H1 (cell line): ENCODE data around the gene SNTN. TPM values are rescaled to one million over a fixed set of nuclear protein-coding genes. Genes with fewer than 3 reads are reported as not detected.

ENCODE experiments used
- CTCF ChIA-PET: fragments of 300-600 bp; sonication (Branson Sonifier 250); formaldehyde crosslinking; loops from one replicate; lab custom pipeline; 2021; ENCODE audit not compliant: partially characterized antibody; lab: Charles Lee
- POLR2A ChIA-PET: fragments of 300-600 bp; sonication (Branson Sonifier 250); formaldehyde crosslinking; loops from one replicate; lab custom pipeline; 2021; ENCODE audit warnings: inconsistent platforms; ENCODE audit not compliant: partially characterized antibody; lab: Charles Lee
- DNase-seq, 2 experiments: peaks; one replicate each; pipeline versions ENCODE4 v3.0.0 to v3.0.0-alpha.2; 2010 to 2022; ENCODE audit warnings: low spot score in 2 of 2, low read depth in 1 of 2, mixed read lengths in 1 of 2
- FAIRE-seq: peaks from 2 replicates; lab custom pipeline; 2011; peaks lifted over from hg19 to GRCh38; lab: Jason Lieb, UNC
- H2AFZ ChIP-seq: 2 replicates; pipeline ENCODE4 v1.8.1; 2012; ENCODE audit warnings: low read length, inconsistent platforms
- H2AK5ac ChIP-seq: 2 replicates; pipeline ENCODE4 v1.6.1; 2013; ENCODE audit warnings: low read depth, low read length
- H2BK120ac ChIP-seq: replicated peaks from 2 replicates; pipeline ENCODE3; 2013; ENCODE audit warnings: low read depth, low read length, inconsistent platforms
- H2BK12ac ChIP-seq: 2 replicates; pipeline ENCODE4 v1.6.1; 2013; ENCODE audit warnings: low read depth, low read length
- H2BK15ac ChIP-seq: 2 replicates; pipeline ENCODE4 v1.6.1; 2013; ENCODE audit warnings: low read length
- H2BK20ac ChIP-seq: 2 replicates; pipeline ENCODE4 v1.6.1; 2013; ENCODE audit warnings: low read length
- H2BK5ac ChIP-seq: 2 replicates; pipeline ENCODE4 v1.6.1; 2013; ENCODE audit warnings: low read depth, low read length
- H3K14ac ChIP-seq: 2 replicates; pipeline ENCODE4 v1.6.1; 2013; ENCODE audit warnings: inconsistent platforms; ENCODE audit not compliant: insufficient read length
- H3K18ac ChIP-seq: 2 replicates; pipeline ENCODE4 v1.6.1; 2013; ENCODE audit warnings: low read length; ENCODE audit errors: extremely low read depth
- H3K23ac ChIP-seq: 2 replicates; pipeline ENCODE4 v1.6.1; 2013; ENCODE audit warnings: inconsistent platforms; ENCODE audit not compliant: insufficient read length
- H3K23me2 ChIP-seq: 2 replicates; pipeline ENCODE4 v1.6.1; 2013; ENCODE audit warnings: low read depth, low read length
- H3K27ac ChIP-seq: 2 replicates; pipeline ENCODE4 v1.6.1; 2011; ENCODE audit warnings: low read depth, low read length, inconsistent platforms
- H3K27me3 ChIP-seq, 4 experiments: replicated peaks in 1 of 4; 1 replicate in 1 of 4; 2 replicates in 3 of 4; pipeline versions ENCODE4 v1.6.1 to v1.8.1; 2011 to 2013; ENCODE audit warnings: low read length in 3 of 4, mild to moderate bottlenecking in 3 of 4, inconsistent platforms in 2 of 4, mixed read lengths in 2 of 4, moderate library complexity in 1 of 4; ENCODE audit not compliant: control insufficient read depth in 3 of 4, insufficient read depth in 3 of 4; ENCODE audit errors: extremely low read depth in 1 of 4
- H3K36me3 ChIP-seq, 4 experiments: 2 replicates each; pipeline versions ENCODE4 v1.6.1 to v1.8.1; 2011 to 2013; ENCODE audit warnings: mild to moderate bottlenecking in 4 of 4, low read length in 3 of 4, moderate library complexity in 2 of 4, control low read depth in 1 of 4, inconsistent platforms in 1 of 4; ENCODE audit not compliant: insufficient read depth in 4 of 4, control insufficient read depth in 2 of 4
- H3K4ac ChIP-seq: replicated peaks from 2 replicates; pipeline ENCODE3; 2013; ENCODE audit warnings: low read length, low read depth, mixed read lengths, inconsistent platforms; ENCODE audit not compliant: insufficient read length
- H3K4me1 ChIP-seq, 4 experiments: replicated peaks in 1 of 4; 1 replicate in 1 of 4; 2 replicates in 3 of 4; pipeline versions ENCODE4 v1.6.1 to v1.8.1; 2011 to 2013; ENCODE audit warnings: low read length in 3 of 4, inconsistent platforms in 2 of 4, mixed read lengths in 1 of 4; ENCODE audit not compliant: insufficient read depth in 4 of 4, control insufficient read depth in 3 of 4
- H3K4me2 ChIP-seq, 2 experiments: 2 replicates each; pipeline versions ENCODE4 v1.6.1 to v1.8.1; 2011 to 2013; ENCODE audit warnings: low read depth in 2 of 2, low read length in 2 of 2, control low read depth in 1 of 2, inconsistent platforms in 1 of 2, mild to moderate bottlenecking in 1 of 2; ENCODE audit not compliant: insufficient read depth in 1 of 2
- H3K4me3 ChIP-seq, 4 experiments: fragments of 200-600, 300-600 bp in 1 of 4; sonication (generic), shearing (Covaris generic), sonication (Bioruptor Twin) in 1 of 4; 2 replicates each; pipeline versions ENCODE4 v1.5.1 to v1.8.1; 2011 to 2016; ENCODE audit warnings: low read length in 4 of 4, low read depth in 3 of 4, control low read depth in 2 of 4, inconsistent platforms in 2 of 4, mild to moderate bottlenecking in 2 of 4, mixed read lengths in 1 of 4, moderate library complexity in 1 of 4; ENCODE audit not compliant: insufficient read depth in 2 of 4; ENCODE audit errors: extremely low read depth in 1 of 4
- H3K56ac ChIP-seq: replicated peaks from 2 replicates; pipeline ENCODE3; 2013; ENCODE audit warnings: low read depth, mild to moderate bottlenecking, mixed read lengths, low read length, inconsistent platforms; ENCODE audit not compliant: insufficient read length
- H3K79me1 ChIP-seq: 2 replicates; pipeline ENCODE4 v1.6.1; 2013; ENCODE audit warnings: low read depth, low read length, control low read depth
- H3K79me2 ChIP-seq, 2 experiments: 2 replicates each; pipeline versions ENCODE4 v1.6.1 to v1.8.1; 2012 to 2013; ENCODE audit warnings: low read length in 2 of 2, mild to moderate bottlenecking in 2 of 2, inconsistent platforms in 1 of 2; ENCODE audit not compliant: insufficient read depth in 2 of 2, control insufficient read depth in 1 of 2
- H3K9ac ChIP-seq, 4 experiments: replicated peaks in 1 of 4; 1 replicate in 1 of 4; 2 replicates in 3 of 4; pipeline versions ENCODE4 v1.6.1 to v1.8.1; 2011 to 2013; ENCODE audit warnings: low read depth in 3 of 4, low read length in 3 of 4, control low read depth in 2 of 4, mild to moderate bottlenecking in 2 of 4, moderate library complexity in 2 of 4, inconsistent platforms in 1 of 4; ENCODE audit errors: extremely low read depth in 1 of 4
- H3K9me3 ChIP-seq, 2 experiments: 2 replicates each; pipeline versions ENCODE4 v1.6.1 to v1.8.1; 2012 to 2013; ENCODE audit warnings: mild to moderate bottlenecking in 2 of 2, moderate library complexity in 2 of 2, control low read depth in 1 of 2, inconsistent platforms in 1 of 2, low read depth in 1 of 2, low read length in 1 of 2, mixed read lengths in 1 of 2; ENCODE audit not compliant: insufficient read depth in 2 of 2
- H4K20me1 ChIP-seq, 2 experiments: replicated peaks in 1 of 2; 2 replicates each; pipeline versions ENCODE3 to v1.8.1; 2011 to 2013; ENCODE audit warnings: inconsistent platforms in 2 of 2, low read length in 2 of 2, mild to moderate bottlenecking in 1 of 2; ENCODE audit not compliant: insufficient read depth in 2 of 2, control insufficient read depth in 1 of 2
- H4K5ac ChIP-seq: 2 replicates; pipeline ENCODE4 v1.6.1; 2013; ENCODE audit warnings: low read length, low read depth, mixed read lengths, inconsistent platforms; ENCODE audit not compliant: insufficient read length
- H4K8ac ChIP-seq: 2 replicates; pipeline ENCODE4 v1.8.0; 2013; ENCODE audit warnings: mild to moderate bottlenecking, moderate library complexity, low read length, inconsistent platforms; ENCODE audit not compliant: insufficient read depth; ENCODE audit errors: extremely low read depth
- H4K91ac ChIP-seq: replicated peaks from 2 replicates; pipeline ENCODE3; 2013; ENCODE audit warnings: low read length, mixed read lengths, inconsistent platforms; ENCODE audit not compliant: insufficient read length
- ATF3 ChIP-seq: IDR thresholded peaks from 2 replicates; pipeline ENCODE4 v1.6.1; 2011; ENCODE audit warnings: low read depth, mild to moderate bottlenecking, low read length; ENCODE audit not compliant: insufficient read depth
- CHD2 ChIP-seq: IDR thresholded peaks from 2 replicates; pipeline ENCODE4 v1.6.1; 2012; ENCODE audit warnings: low read length, improper control_type of control experiment
- CTBP2 ChIP-seq: IDR thresholded peaks from 2 replicates; pipeline ENCODE4 v1.7.0; 2011; ENCODE audit warnings: borderline replicate concordance, mild to moderate bottlenecking, moderate library complexity, mixed read lengths, low read length; ENCODE audit not compliant: insufficient read depth, insufficient read length
- GABPA ChIP-seq: IDR thresholded peaks from 2 replicates; pipeline ENCODE4 v1.6.1; 2011; ENCODE audit warnings: mild to moderate bottlenecking, low read length, moderate library complexity, borderline replicate concordance; ENCODE audit not compliant: insufficient read depth
- KDM4A ChIP-seq: IDR thresholded peaks from one replicate; pipeline ENCODE4 v1.7.1; 2012; ENCODE audit warnings: low read depth, mild to moderate bottlenecking, moderate library complexity, low read length, inconsistent platforms; ENCODE audit not compliant: severe bottlenecking
- MAFK ChIP-seq: IDR thresholded peaks from 2 replicates; pipeline ENCODE4 v1.6.1; 2012; ENCODE audit warnings: low read depth, mild to moderate bottlenecking, improper control_type of control experiment, low read length
- POLR2AphosphoS5 ChIP-seq: IDR thresholded peaks from 2 replicates; pipeline ENCODE4 v1.6.1; 2011; ENCODE audit warnings: low read depth, low read length
- SIN3A ChIP-seq, 2 experiments: IDR thresholded peaks in 1 of 2; conservative IDR thresholded peaks in 1 of 2; 2 replicates each; pipeline ENCODE4 v1.6.1; 2011 to 2012; ENCODE audit warnings: low read length in 2 of 2, improper control_type of control experiment in 1 of 2, low read depth in 1 of 2, mild to moderate bottlenecking in 1 of 2
- SP1 ChIP-seq: IDR thresholded peaks from 2 replicates; pipeline ENCODE4 v1.6.1; 2011; ENCODE audit warnings: low read depth, low read length
- SUZ12 ChIP-seq: fragments of 200-600 bp; sonication (generic); IDR thresholded peaks from 2 replicates; pipeline ENCODE4 v1.6.1; 2012; ENCODE audit warnings: mild to moderate bottlenecking, inconsistent platforms, low read length, moderate library complexity, mixed read lengths
- WGBS, 2 experiments: shearing (Covaris generic) in 1 of 2; methylation state at CpG; one replicate each; pipeline versions ENCODE4 v1.1.6 to v1.1.7; 2013 to 2015; ENCODE audit warnings: low lambda C conversion rate in 2 of 2, mixed read lengths in 2 of 2, inconsistent platforms in 1 of 2, low coverage in 1 of 2, missing lambda C conversion rate in 1 of 2; ENCODE audit not compliant: insufficient replicate concordance in 2 of 2, insufficient coverage in 1 of 2, insufficient read length in 1 of 2; ENCODE audit errors: extremely low coverage in 1 of 2, missing lambda C conversion rate in 1 of 2; 5-methylcytosine and 5-hydroxymethylcytosine counted together
- polyA plus RNA-seq, 7 experiments: library from polyadenylated mRNA; depleted of rRNA in 3 of 7; stranded (reverse) in 5 of 7; unstranded in 2 of 7; fragments of >200 nt in 5 of 7; fragments of 200-250 nt in 2 of 7; gene quantifications; 1 replicate in 5 of 7; 2 replicates in 1 of 7; 4 replicates in 1 of 7; pipeline versions ENCODE4 v1.2.1 to v1.2.3, GENCODE V29; 2011 to 2013; ENCODE audit warnings: missing spikeins in 2 of 7, mixed read lengths in 2 of 7
- total RNA-seq: library from RNA; stranded (reverse); fragmentation: NEBNext Ultra II Directional; extraction: Animal tissue kit (Norgen Biotek cat#: 25700); gene quantifications from 2 replicates; pipeline ENCODE4 v1.2.1, GENCODE V29; 2021

SNTN gene
- total and polyA plus RNA-seq, 2 of the 8 experiments (the other 6 are each of a cell fraction or from before 2014, with no cell fraction given) = not detected

GRCh38 chr3:63609834-63610233, 42.6 kb upstream of the SNTN start:
- no peak overlapping the region for H2AFZ ChIP-seq
- H4K91ac ChIP-seq = no peak overlapping the region
- H3K27me3 ChIP-seq = no peaks in the 10 kb centered on the region
- H3K14ac ChIP-seq = no peak overlapping the region
- no peak overlapping the region for H3K27ac ChIP-seq
- CTCF ChIA-PET = interaction anchor here (0.7 to 1.7 kb wide), 3 partner anchors 9 to 210 kb away, joined by 3 to 5 read pairs (median 3); no protein-coding TSS in a partner anchor
- FAIRE-seq (no peak), DNase-seq (no peak)
- H3K56ac ChIP-seq = no peak overlapping the region
- no peak overlapping the region for H2AK5ac ChIP-seq
- no peak overlapping the region for H2BK20ac ChIP-seq
- no peak overlapping the region for H2BK15ac ChIP-seq
- no peaks in the 10 kb centered on the region for H3K9me3 ChIP-seq
- H2BK12ac ChIP-seq = no peak overlapping the region
- H3K23me2 ChIP-seq = no peaks in the 10 kb centered on the region
- POLR2A ChIA-PET = no interaction called here
- H3K79me1 ChIP-seq = no peaks in the 10 kb centered on the region
- no peak overlapping the region for H3K4me2 ChIP-seq
- no peak overlapping the region for H2BK120ac ChIP-seq
- H3K9ac ChIP-seq = no peak overlapping the region
- peaks cover 0 to 4% (median 0%) of the 10 kb centered on the region in 4 experiments; a peak in 1 of 7 replicates for H3K4me1 ChIP-seq
- H2BK5ac ChIP-seq = no peak overlapping the region
- no peak overlapping the region for H3K4me3 ChIP-seq
- H4K8ac ChIP-seq = no peak overlapping the region
- no peak overlapping the region for H4K5ac ChIP-seq
- no peaks in the 10 kb centered on the region for H4K20me1 ChIP-seq
- WGBS, 2 experiments = 92% methylated on average over 4 of the region's 4 CpGs; no CpG with 5 or more reads in 1 of the 2 experiments
- H3K36me3 ChIP-seq = no peaks in the 10 kb centered on the region
- H3K79me2 ChIP-seq = no peaks in the 10 kb centered on the region
- no peak overlapping the region for H3K18ac ChIP-seq
- no peak overlapping the region for H3K23ac ChIP-seq
- TF ChIP-seq GABPA (no peak), SUZ12 (no peak), SIN3A (conservative IDR thresholded peaks at IDR 0.05 in 1 of 2, IDR thresholded peaks at IDR 0.05 in 1 of 2; ENCODE audit: low read depth in 1 of 2, low read length in 2 of 2) (no peak), MAFK (no peak), SP1 (no peak), ATF3 (no peak), KDM4A (no peak), CTBP2 (no peak), POLR2AphosphoS5 (no peak), CHD2 (no peak)
- no peak overlapping the region for H3K4ac ChIP-seq
